ENCODE measurements around the gene TMSB10. TPM values are rescaled to one million over a fixed set of nuclear protein-coding genes. Genes with fewer than 3 reads are reported as not detected.
A peak's percentile ranks its signal among the peaks of the same experiment; 100 is the strongest.

TMSB10 gene
- total RNA-seq, 1 experiment from 2014 or later = 5,246 TPM

DNA sequence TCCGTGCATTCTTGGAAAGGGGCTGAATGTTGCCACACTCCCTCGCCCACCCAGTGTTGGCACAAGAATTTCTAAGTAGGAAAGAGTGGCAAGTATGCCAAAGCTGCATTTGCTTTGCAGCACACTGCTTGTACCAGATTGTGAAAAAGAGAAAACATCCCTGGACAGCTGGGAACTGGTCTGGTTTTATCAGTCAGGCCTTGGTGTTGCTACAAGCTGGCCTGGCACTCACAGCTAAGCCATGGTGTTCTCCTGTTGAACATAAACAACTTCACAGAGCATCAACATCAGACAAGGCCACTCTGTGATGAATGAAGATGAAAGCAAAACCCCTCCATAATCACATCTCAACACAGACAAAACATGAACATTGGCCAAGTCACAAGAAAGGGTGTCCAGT, 20.3 kb upstream of the TMSB10 start:
- TF ChIP-seq, protein P1, sequence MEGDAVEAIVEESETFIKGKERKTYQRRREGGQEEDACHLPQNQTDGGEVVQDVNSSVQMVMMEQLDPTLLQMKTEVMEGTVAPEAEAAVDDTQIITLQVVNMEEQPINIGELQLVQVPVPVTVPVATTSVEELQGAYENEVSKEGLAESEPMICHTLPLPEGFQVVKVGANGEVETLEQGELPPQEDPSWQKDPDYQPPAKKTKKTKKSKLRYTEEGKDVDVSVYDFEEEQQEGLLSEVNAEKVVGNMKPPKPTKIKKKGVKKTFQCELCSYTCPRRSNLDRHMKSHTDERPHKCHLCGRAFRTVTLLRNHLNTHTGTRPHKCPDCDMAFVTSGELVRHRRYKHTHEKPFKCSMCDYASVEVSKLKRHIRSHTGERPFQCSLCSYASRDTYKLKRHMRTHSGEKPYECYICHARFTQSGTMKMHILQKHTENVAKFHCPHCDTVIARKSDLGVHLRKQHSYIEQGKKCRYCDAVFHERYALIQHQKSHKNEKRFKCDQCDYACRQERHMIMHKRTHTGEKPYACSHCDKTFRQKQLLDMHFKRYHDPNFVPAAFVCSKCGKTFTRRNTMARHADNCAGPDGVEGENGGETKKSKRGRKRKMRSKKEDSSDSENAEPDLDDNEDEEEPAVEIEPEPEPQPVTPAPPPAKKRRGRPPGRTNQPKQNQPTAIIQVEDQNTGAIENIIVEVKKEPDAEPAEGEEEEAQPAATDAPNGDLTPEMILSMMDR (conservative IDR thresholded peaks at IDR 0.05; ENCODE audit: low read depth, low read length) = no peak
- intact Hi-C loops (cut with micrococcal nuclease) = no loop called here
- H4K20me1 ChIP-seq (ENCODE audit: low read length) = no peaks in the 10 kb centered on the region
- H3K4me2 ChIP-seq (ENCODE audit: low read length) = no peak overlapping the region
- H3K4me3 ChIP-seq (ENCODE audit: low read length) = no peak overlapping the region
- H3K79me2 ChIP-seq (ENCODE audit: low read length) = no peaks in the 10 kb centered on the region
- H3K9me2 ChIP-seq (replicated peaks; ENCODE audit: low read length) = no peaks in the 10 kb centered on the region
- no peak overlapping the region for H3K9ac ChIP-seq (ENCODE audit: low read length)
- peaks cover 5% of the 10 kb centered on the region for H3K4me1 ChIP-seq (ENCODE audit: insufficient read depth, low read length)
- H2AFZ ChIP-seq (ENCODE audit: low read length) = no peak overlapping the region
- no peak for ATAC-seq
- BruUV-seq (replicated peaks) = no TSS peak
- ChIA-PET POLR2A (ENCODE audit: unreplicated experiment) (no interaction called here), CTCF (no interaction called here)
- no peaks in the 10 kb centered on the region for H3F3A ChIP-seq (ENCODE audit: low read length, unreplicated experiment)
- DNase-seq = no peak
- no peaks in the 10 kb centered on the region for H3K36me3 ChIP-seq (ENCODE audit: low read depth, low read length)
- peaks cover 13% of the 10 kb centered on the region for H3K27me3 ChIP-seq (ENCODE audit: low read length)
- H3K9me3 ChIP-seq (ENCODE audit: low read length) = no peaks in the 10 kb centered on the region
- no peak overlapping the region for H3K27ac ChIP-seq (ENCODE audit: low read length)

DNA sequence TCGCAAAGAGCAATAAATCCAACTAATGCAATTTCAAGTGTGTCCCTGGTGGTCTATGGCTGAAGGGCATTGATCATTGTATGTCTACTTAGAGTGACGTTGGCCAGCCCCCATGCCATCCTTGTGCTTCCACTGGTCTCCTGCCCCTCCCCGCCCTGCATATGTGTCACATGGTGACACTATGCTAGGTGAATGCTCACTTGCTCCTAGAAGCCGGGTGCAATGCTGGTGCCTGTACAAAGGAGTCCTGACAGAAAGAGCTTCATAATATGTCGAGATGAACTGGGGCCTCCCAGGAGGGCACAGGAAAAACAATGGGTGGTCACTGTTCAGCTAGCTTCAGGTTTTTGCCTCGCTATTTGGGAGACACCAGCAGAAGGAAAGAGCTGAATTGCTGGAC, 18.7 kb upstream of the TMSB10 start:
- Histone ChIP-seq H3K4me1 (ENCODE audit: insufficient read depth, low read length) (no peaks in the 10 kb centered on the region; the same call in 1 of the 2 replicates), H3K4me2 (ENCODE audit: low read length) (no peak overlapping the region), H4K20me1 (ENCODE audit: low read length) (no peaks in the 10 kb centered on the region), H3K4me3 (ENCODE audit: low read length) (no peak overlapping the region), H3K9ac (ENCODE audit: low read length) (no peak overlapping the region), H3K27me3 (ENCODE audit: low read length) (no peaks in the 10 kb centered on the region), H3K79me2 (ENCODE audit: low read length) (no peaks in the 10 kb centered on the region), H3K9me2 (replicated peaks; ENCODE audit: low read length) (no peaks in the 10 kb centered on the region), H3K9me3 (ENCODE audit: low read length) (no peaks in the 10 kb centered on the region), H3K27ac (ENCODE audit: low read length) (no peak overlapping the region), H2AFZ (ENCODE audit: low read length) (no peak overlapping the region), H3F3A (ENCODE audit: low read length, unreplicated experiment) (no peaks in the 10 kb centered on the region), H3K36me3 (ENCODE audit: low read depth, low read length) (no peaks in the 10 kb centered on the region)
- TF ChIP-seq EZH2 (IDR thresholded peaks at IDR 0.05; ENCODE audit: low read length, unreplicated experiment) (no peak), EZH2phosphoT487 (IDR thresholded peaks at IDR 0.05; ENCODE audit: borderline replicate concordance, low read length) (no peak)
- TF ChIP-seq, protein P1 (conservative IDR thresholded peaks at IDR 0.05; ENCODE audit: low read depth, low read length) = no peak
- ChIA-PET POLR2A (ENCODE audit: unreplicated experiment) (interaction anchor here (0.7 kb wide), 1 partner anchor 33 kb away, joined by 5 read pairs; no protein-coding TSS in a partner anchor), CTCF (no interaction called here)
- no TSS peak for BruUV-seq (replicated peaks)
- intact Hi-C loops (cut with micrococcal nuclease) = no loop called here
- DNase-seq (no peak), ATAC-seq (no peak)

DNA sequence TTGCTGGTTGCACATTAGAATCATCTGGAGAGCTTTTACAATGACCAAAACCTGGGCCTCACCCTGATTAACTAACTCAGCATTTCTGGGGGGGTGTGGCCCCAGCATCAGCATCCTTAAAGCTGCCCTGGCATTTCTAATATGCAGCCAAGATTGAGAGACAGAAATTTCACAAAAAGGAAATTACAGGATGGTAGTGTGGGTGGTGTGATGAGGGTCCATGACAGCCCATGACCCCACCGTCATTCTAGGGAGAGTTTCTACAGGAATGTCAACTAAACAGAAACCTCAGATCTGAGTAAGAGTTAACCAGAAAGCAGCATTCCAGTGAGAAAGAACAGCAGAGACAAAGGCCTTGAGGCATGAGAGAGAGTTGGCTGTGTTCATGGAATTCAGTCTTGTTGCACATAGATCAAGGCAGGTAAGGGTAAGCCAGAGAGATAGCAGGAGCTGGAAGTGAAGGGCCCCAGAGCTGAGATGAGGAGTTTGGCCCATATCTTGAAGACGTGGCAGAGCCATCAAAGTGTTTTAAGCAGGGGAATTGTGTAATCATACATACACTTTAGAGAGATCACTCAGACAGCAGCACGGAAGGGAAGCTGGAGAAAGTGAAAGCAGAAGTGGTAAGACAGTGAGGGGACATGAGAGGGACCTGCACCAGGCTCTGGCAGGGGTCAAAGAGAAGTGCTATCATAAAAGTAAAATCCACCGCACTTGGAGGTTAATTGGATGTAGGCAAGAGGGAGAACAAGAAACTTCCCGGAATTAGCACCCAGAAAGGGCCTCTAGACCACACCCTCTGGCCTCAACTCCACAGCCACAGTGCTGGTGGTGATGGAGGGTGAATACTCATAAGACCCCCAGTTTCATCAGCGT, 16.8 kb upstream of the TMSB10 start:
- Histone ChIP-seq H3F3A (ENCODE audit: low read length, unreplicated experiment) (no peaks in the 10 kb centered on the region), H2AFZ (ENCODE audit: low read length) (peak overlapping the region; percentile 43; the same call in 1 of the 2 replicates), H3K27ac (ENCODE audit: low read length) (no peak overlapping the region), H3K79me2 (ENCODE audit: low read length) (no peaks in the 10 kb centered on the region), H3K4me1 (ENCODE audit: insufficient read depth, low read length) (no peaks in the 10 kb centered on the region), H4K20me1 (ENCODE audit: low read length) (no peaks in the 10 kb centered on the region), H3K9me2 (replicated peaks; ENCODE audit: low read length) (no peaks in the 10 kb centered on the region), H3K9ac (ENCODE audit: low read length) (no peak overlapping the region), H3K4me2 (ENCODE audit: low read length) (0 out of 2 replicates have a peak overlapping the region, but pooled peaks have one; percentile 8), H3K9me3 (ENCODE audit: low read length) (no peaks in the 10 kb centered on the region), H3K36me3 (ENCODE audit: low read depth, low read length) (no peaks in the 10 kb centered on the region), H3K4me3 (ENCODE audit: low read length) (no peak overlapping the region), H3K27me3 (ENCODE audit: low read length) (no peaks in the 10 kb centered on the region)
- ChIA-PET CTCF (no interaction called here), POLR2A (ENCODE audit: unreplicated experiment) (interaction anchor here (1.2 kb wide), 1 partner anchor 18 kb away, joined by 14 read pairs; no protein-coding TSS in a partner anchor)
- BruUV-seq (replicated peaks) = no TSS peak
- ATAC-seq = no peak
- DNase-seq = no peak
- intact Hi-C loops (cut with micrococcal nuclease) = no loop called here
- TF ChIP-seq EZH2phosphoT487 (IDR thresholded peaks at IDR 0.05; ENCODE audit: borderline replicate concordance, low read length) = no peak
- TF ChIP-seq EZH2 (IDR thresholded peaks at IDR 0.05; ENCODE audit: low read length, unreplicated experiment) = no peak
- TF ChIP-seq, protein P1 (conservative IDR thresholded peaks at IDR 0.05; ENCODE audit: low read depth, low read length) = no peak

All from PC-3 (cell line).